Neural progenitor cell (in vitro differentiated cells): ENCODE data around the gene SHPK.

ENCODE experiments used
- EZH2phosphoT487 ChIP-seq: fragments of 200-600 bp; sonication (generic); IDR thresholded peaks from 2 replicates; pipeline ENCODE4 v1.6.1; 2017; ENCODE audit warnings: antibody characterized with exemption
- TF ChIP-seq, protein P1 (sequence below): fragments of 200-600 bp; sonication (generic); IDR thresholded peaks from 2 replicates; pipeline ENCODE4 v1.5.1; 2017; ENCODE audit warnings: antibody characterized with exemption, mild to moderate bottlenecking

DNA sequence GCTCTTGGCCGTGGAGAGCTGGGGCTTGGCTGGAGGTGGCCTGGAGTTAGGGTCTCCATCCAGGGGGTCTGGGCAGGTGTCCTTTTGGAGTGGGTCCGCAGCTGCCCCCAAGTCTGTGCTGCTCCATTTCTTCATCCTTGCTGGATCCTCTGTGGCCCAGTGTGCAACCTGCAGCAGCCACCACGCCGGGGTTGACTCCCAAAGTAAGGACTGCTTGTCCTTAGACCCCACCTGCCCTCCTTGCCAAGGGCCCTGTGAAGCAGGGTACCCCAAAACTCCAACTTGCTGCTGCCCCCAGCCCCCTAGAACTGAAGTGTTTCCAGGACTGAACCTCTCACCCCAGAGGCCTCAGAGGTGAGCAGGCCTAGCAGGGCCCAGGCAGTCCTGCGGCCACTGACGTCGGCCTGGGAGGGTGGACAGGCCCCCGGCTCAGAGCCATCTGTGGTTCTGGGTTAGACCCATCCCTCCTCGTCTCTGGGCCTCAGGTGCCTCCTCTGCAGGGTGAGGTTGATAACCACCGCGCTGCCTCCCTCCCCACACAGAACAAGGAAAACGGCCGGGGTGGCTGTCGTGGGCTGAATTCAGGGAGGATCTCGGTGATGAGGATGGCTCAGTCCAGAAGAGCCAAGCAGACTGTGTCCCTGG lies 43.7 kb downstream of the SHPK start:
- TF ChIP-seq, protein P1, sequence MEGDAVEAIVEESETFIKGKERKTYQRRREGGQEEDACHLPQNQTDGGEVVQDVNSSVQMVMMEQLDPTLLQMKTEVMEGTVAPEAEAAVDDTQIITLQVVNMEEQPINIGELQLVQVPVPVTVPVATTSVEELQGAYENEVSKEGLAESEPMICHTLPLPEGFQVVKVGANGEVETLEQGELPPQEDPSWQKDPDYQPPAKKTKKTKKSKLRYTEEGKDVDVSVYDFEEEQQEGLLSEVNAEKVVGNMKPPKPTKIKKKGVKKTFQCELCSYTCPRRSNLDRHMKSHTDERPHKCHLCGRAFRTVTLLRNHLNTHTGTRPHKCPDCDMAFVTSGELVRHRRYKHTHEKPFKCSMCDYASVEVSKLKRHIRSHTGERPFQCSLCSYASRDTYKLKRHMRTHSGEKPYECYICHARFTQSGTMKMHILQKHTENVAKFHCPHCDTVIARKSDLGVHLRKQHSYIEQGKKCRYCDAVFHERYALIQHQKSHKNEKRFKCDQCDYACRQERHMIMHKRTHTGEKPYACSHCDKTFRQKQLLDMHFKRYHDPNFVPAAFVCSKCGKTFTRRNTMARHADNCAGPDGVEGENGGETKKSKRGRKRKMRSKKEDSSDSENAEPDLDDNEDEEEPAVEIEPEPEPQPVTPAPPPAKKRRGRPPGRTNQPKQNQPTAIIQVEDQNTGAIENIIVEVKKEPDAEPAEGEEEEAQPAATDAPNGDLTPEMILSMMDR: no peak
- TF ChIP-seq EZH2phosphoT487: no peak
